DMS53 treated with DMSO at 0.1 percent for 48 hours (cell line): ENCODE data around the gene ABTB2.

Source experiments
- DNase-seq: peaks from one replicate; lab custom pipeline; 2025; ENCODE audit not compliant: unreplicated experiment; lab: John Stamatoyannopoulos, UW

The ABTB2 gene

DNA sequence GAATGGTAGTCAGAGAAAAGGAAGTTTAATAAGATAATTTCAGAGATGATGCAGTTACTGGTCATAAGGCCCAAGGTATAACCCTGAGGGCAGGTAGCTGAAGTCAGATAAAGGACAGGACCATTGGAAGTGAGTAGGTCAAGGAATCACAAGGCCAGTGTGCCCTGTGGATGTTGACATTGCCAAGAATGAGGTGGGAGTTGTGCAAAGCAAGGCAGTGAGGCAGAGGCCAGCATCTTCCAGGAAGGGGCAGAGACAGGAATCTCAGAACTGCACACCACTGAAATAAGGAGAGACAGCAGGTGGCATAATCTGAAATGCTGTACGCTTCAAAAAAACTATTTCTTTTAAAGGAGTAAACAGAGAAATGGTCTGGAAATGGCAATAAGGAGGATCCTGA lies 61.4 kb downstream of the ABTB2 start:
- no peak for DNase-seq

DNA sequence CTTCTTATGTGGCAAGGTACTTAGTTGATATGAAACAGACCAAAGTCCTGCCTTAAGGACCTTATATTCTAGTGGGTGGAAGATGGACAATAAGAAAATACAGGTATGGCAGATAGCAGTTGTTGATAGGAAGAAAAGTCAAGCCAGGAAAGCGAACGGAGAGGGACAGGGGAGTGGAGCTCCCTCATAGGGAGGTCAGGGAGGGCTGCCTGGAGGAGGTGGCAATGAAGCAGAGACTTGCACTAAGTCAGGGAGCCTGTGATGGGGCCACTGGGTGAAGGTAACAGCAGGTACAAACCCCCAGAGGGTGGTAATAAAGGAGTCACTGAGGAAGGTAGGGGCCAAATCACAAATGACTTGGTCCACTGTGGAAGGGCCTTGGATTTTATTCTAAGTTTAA lies 65.3 kb downstream of the ABTB2 start:
- DNase-seq: no peak

DNA sequence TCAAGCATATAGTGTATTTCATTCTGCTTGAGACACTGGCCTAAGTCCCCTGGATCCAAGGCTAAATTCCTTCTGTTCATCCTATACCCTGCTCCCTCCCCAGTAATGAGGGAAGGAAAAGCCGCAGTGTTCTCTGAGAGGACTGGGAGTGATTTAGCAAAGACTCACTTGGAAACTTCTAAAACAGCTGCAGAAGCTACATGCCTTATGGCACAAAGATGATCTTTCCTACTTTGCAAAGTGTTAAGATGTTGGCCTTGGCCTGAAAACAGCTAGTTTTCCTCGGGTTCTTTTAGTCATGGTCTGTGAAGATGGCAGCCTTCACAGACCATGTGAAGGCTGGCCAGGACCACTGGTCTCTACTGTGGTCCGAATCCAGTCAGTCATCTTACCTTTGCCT lies 65.7 kb downstream of the ABTB2 start:
- no peak for DNase-seq

DNA sequence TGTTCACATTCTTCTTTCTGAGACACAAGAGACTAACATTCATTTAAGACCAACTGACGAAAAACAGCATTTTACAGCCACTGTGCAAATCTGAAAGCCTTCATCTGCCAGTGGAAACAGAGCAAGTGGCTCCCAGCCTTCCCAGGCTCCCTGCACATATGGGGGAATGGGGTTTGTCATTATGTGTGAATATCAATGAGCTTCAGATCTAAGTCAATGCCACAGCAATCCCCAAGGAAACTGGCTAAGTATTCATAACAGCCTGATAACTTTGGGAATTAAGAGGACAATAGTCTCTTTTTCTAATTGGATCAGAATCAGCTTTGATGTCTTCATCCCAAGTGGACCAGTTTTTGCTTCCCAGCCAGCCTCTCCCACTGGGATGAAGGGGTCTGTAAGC lies 66.9 kb downstream of the ABTB2 start:
- DNase-seq: no peak

DNA sequence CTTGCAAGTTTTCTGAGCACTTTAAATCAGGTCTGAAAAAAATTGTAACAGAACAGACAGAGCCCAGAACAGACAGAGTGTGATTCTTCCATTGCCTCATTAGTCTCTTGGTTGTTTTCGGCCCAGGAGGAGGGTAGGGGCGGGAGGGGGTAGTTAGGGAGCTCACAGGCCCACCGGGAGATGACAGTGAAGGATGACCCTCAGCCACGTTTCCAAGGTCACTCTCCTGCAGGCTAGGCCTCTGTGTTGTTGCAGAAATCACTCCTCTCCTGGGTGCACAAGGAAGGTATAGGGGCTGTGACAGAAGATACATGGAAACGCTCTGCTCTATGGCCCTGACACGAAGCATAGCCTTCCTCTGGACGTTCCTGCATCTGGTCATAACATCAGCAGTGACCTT lies 69.3 kb downstream of the ABTB2 start:
- DNase-seq: no peak

DNA sequence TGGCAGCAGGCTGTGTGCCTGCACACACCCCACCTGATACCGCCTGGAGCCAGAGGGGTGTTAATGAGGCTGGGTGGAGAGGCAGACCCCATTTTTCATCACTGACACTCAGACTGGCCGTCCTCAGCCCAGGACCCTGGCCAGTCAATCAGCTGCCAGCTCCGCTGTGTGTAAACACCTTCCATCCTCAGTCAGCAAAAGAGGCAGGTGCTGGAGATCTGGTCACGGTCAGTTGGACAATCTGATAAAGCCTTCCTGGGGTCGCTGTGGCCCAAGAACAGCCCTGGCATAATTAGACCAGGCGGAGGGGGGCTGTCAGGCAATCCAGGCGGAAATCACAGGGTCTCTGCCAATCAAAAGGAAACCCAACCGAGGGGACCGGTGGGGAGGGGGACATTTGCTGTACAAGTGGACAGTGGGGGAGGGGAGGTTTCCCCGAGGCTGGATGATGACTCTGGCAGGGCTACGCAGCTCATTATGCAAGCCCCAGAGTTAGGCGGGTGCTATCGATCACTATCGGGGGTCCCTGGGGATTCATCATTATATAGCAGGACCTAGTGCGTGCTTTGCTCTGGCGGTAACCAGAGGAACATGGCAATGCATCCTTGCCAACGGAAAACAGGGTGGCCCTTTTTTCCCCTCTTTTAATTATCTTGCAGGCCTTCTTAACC lies 72.9 kb downstream of the ABTB2 start:
- peak; percentile 22 for DNase-seq

DNA sequence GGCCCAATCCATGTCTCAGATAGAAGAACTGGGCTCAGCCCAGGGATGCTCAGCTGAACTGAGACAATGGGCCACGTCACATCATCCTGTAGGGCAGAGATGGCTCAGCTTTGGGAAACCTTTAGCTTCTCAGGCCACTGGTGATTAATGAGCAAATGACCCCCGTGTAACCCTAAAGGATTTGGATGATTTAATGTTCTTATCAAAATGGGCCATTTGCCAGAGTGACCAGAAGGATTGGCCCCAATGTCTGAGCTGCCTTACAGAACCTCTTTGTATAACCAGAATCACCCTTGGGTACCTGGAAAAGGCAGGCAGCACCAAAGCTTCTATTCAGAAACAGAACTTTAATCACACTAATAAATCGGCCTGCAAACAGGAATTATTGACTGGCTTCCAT lies 73.7 kb downstream of the ABTB2 start:
- DNase-seq: no peak

DNA sequence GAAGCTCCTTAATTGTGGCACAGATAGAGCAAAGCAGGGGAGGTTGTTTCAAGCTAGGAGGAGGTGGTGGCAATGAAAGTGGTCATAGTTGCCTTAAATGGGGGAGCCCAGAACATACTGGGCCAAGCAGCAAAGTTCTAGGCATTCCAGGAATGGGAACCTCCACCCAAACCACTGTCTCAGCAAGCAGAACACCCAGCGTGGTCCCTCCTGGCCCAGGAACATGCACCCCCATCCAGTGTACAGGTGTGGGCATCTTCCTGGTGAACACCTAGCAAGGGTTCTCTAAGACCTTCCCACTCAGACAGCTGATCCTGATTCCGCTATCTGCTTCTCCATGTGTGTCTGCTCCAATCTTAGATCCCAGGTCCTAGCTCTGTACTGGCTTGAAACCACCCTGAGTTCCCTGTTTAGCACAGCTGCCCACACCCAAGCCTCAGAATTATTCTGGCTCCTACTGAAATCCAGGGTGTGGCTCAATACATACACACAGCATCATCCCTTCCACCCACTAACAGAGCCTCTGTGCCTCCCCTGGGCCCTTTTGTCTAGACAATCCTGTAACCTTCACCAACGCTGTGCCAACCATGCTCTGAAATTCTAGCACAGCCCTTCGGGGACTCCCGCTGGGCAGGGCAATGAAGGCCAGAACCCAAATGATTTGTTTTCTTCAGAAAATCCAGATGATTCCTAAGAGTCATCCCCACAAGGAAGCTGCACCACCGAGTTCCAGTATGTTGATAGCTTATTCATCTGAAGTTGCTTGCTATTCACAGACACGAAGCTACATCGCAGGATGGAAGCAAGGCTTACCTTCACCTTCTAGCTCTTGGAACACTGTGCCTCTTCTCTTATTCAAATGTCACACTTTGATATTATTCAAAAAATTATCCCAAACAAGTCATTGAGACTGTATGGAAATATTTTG lies 76.6 kb downstream of the ABTB2 start:
- DNase-seq: no peak

DNA sequence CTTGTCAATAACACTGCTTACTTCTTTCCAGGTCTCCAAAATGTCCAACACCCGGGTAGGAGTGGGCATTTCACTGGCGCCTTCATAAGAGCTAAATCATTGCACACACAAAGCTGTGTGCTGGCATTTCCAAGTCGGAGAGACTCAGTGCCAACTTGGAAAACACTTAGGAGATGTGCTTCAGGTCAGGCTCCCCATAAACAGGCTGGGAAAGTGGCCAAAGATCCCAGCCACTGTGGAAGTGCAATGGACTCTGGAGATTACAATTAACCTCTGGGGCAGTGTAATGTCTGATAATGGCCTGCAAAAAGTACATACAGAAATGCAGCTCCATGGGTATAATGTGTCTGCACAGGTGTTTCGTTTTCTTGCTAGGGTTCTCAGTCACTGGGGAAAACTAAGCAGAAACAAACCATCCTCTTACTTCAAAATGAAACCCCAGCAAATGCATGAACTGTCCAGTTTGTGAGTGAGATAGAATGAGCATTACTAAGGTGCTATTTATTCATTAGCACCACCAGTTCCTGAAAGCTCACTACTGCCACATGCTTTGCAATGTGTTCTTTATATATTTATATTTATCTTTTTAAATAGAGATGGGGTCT lies 79.0 kb downstream of the ABTB2 start:
- no peak for DNase-seq

DNA sequence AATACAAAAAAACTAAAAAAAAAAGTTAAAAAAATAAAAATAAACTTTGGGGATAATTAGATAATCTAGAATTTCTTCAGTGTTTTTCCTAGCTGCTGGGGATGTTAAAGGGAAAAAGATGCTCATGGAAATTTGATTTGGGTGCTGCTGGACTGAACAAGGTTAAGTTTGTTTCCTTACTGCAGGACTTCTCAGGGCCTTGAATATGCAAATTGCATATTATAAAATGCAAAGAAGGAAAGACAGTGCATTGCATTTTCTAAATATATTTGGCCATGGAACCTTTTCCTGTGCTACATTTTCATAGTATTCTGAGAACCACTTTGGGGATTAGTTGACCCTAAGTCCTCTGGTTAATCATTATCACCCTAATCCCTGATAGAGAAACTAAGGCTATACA lies 79.6 kb downstream of the ABTB2 start:
- no peak for DNase-seq

DNA sequence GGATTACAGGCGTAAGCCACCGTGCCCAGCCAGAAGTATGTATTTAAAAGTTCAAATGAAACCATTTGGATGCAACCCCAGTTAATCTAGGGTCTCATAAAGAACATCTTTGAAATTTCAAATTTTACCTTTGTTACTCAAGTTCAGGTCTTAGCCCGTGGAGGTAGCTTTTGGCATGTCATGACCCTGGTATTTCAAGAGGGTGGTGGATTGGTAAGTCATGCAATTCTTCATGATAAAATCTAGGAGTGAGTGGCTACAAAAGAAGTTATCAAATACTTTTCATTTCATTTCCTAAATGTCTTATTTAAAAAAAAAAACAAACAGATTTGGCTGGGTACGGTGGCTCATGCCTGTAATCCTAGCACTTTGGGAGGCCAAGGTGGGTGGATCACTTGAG lies 80.6 kb downstream of the ABTB2 start:
- DNase-seq: no peak

DNA sequence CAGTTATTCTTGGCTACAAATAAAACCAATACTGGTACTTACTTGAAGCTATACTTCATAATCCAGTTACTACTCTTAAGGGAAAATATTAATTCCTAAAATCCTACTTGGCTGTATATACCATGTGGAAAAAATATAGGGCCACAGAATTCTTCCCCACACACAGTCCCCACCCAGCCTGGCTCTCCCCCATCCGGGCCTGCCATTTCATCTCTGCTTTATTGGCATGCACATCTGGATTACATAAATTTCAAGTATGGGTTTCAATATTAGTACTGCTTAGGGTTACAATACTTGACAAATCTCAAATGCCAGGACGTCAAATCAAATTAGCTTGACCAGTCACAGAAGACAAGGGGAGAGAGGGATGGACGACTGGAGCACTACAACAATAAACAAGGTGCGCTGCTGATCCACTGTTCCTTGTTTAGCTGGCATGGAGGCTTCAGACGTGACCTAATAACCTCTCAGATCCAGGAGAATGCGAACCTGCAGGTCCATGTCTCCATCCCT lies 81.4 kb downstream of the ABTB2 start:
- DNase-seq: no peak

DNA sequence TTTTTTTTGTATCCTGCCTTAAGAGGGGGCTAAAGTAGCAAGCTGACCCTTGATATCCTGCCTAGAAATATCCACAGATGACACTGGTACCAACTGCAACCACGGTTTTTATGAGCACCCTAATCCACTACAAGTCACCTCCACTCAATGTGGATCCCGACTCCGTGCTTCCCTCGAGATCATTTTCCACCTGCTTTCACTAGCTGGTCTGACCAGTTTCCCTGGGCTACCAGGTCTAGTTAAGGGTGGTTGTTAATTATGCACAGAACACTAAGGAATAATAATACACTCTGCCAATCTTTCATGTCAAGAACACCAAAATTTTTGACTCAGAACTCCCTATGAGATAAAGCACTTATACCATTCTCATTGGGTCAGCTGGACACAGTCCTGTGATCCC lies 82.3 kb downstream of the ABTB2 start:
- no peak for DNase-seq

DNA sequence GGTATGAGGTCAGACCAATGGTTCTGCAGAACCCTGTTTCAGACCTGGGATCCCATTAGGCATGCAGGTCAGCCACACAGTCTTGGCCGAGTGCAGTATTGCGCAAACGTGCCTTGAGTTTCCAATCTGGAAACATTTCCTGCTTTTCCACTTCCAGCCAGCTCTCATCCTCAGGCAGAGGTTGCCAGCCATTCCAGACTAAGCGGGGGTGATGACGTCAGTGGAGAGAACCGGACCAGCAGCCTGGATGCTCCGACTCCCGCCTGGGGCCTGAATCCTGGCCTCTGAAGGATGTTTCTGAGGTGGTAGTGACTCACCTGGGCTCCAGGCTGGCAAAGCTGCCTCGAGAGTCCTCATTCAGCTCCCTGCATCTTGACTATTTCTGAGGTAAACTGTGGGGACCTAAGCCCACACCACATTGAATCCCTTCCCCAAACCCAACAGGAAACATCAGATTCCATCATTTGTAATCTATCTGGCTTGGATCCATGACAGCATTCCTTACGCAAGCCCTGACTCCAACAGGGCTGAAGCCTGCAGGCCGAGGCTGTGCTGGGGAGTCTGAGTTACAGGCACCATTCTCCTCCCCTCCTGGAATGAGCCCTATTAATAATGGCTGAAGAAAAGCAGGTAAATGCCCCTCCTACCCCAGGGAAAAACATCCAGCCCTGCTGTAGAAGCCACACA lies 83.0 kb downstream of the ABTB2 start:
- peak; percentile 86 for DNase-seq

DNA sequence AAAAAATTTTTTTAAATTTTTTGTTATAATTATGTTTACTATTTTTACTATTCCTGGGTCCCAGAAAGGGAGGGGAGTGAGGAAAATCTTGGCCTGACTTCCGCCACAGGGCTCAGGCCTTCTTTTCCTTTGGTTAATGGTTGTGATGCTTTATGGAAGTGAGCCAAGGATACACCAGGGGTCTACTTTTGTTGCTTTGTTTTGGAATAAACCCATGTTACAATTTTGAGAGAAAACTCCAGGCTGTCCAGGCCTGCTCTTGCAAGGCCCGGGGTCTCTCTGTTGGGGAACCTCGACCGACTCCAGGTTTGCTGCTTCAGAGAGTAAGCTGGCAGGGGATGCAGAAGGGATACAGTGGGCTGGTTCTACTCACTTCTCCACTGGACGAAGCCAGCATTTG lies 84.7 kb downstream of the ABTB2 start:
- DNase-seq: no peak

DNA sequence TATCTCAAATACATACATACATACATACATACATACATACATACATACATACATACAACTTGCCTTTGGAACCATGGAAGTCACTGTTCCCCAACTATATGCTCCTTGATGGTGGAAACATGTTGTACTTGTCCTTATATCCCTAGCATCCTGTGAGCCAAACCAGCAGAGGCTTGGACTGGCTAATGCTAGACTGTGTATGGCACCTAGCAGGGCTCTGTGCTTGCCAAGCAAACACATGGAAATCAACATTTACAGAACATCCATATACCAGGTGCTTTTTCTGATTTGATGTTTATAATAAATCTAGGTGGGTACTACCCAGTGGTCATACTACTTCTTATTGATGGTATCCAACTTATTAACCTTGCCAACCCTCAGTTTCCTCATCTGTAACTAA lies 86.1 kb downstream of the ABTB2 start:
- DNase-seq: no peak

DNA sequence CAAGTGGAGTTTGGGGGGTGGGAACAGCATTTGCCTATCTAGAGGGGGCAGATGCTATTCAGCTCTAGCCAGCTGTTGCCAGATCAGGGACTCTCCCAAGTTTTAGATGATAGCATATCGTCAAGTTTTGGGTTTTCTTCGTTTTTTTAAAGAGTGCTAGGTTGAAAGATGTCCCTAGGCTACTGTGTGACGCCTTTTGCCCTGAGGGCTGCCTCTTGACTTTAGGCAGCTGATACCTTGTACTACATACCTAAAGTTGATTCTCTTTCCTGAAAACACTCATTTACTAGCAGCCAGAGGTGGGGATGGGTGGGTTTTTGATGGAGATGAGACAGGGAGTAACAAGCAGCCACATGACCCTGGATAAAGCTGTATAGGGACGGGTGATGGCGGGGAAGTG lies 87.1 kb downstream of the ABTB2 start:
- no peak for DNase-seq

DNA sequence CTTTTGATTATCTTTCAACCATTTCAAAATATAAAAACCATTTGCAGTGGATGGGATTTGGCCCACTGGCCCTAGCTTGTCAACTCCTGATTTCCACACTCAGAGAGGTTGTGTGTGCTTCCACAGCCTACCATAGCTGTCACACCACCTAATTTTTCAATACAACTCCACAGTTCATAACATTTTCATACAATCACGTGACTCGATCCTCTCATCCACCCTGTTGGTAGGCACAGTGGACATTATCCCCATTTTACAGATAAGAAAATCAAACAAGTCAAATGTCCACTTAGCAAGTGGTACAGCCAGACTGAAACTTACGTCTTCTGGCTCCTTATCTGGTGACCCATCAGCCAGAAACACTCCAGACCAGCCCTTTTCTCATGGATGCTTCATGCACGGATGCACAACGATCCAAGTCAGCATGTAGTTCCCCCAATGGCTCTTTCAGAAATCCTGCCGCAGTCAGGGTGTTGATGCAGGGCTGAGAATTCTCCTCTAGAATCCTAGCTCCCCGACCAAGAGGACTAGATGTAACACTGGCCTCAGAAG lies 88.0 kb downstream of the ABTB2 start:
- no peak for DNase-seq

DNA sequence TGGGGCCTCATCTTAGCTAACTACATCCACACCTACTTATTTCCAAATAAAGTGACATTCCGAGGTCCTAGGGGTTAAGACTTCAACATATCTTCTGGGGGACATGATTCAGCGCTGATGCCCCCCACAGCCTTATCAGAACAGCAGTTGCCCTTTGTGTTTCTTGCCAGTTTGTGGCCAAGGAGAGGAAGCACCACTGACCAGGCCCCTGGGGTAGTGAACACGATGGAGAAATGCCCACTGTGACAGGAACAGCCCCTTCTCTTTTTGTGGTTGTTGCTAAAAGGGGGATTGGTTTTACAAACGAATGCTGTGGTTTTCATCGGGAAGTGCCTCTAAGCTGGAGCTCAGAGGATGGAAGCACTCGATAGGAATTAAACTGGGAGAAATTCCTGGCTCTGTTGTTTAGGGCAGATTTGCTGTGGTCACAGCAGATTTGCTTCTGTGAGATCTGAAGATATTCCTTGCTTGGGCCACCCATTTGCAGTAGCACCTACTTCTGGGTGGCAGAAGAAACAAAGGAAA lies 88.8 kb downstream of the ABTB2 start:
- DNase-seq: no peak

DNA sequence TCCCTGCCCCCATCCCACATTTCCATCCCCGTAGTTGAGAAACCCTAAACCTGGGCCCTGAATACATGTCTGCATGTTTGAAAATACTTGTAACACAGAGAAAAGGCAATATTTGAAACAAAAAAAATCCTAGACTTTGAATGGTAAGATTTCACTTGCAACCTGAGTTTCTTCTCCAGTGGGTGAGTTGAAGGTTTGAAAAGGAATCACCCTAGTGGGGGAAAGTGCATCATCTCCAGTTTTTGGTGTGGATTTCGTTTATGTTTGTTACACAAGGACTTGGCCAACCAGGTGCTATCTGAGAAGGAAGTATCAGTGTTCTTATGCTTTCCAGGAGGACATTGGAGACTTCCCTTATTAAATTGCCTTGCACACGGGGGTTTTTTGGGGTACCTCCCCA lies 90.4 kb downstream of the ABTB2 start:
- no peak for DNase-seq

DNA sequence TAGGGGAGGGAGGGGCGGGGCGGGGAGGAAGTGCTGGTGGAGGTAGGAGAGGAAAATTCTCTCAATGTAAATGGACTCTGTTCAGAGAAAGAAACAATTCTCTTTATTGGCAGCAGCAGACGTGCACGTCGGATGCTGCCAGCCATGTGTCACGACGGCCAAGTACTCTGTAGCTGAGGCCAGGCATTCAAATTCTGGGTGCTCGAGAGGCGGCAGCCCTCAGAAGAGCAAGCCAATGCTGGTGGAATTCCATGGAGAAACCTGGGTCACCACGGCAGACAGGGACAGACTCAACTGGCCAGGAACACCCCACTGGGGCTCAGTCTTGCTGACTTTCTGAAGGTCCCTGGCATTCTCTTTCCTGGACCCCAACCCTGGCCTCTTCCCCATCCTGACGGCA lies 90.8 kb downstream of the ABTB2 start:
- no peak for DNase-seq
